Parathyroid adenoma (tissue), 2 donors: ENCODE data around the gene BAHCC1.
A peak's percentile ranks its signal among the peaks of the same experiment; 100 is the strongest.

Source experiments
- H2AFZ ChIP-seq: fragments of 300-600 bp; sonication (generic); one replicate; pipeline ENCODE4 v1.7.0; 2017; ENCODE audit warnings: antibody characterized with exemption, mild to moderate bottlenecking
- H3K27ac ChIP-seq: fragments of 300-600 bp; sonication (generic); one replicate; pipeline ENCODE4 v1.7.0; 2017
- H3K27me3 ChIP-seq: fragments of 300-600 bp; sonication (generic); one replicate; pipeline ENCODE4 v1.7.0; 2017; ENCODE audit warnings: low read length; ENCODE audit not compliant: control insufficient read depth, insufficient read depth
- H3K36me3 ChIP-seq: fragments of 300-600 bp; sonication (generic); one replicate; pipeline ENCODE4 v1.7.0; 2017; ENCODE audit warnings: low read length; ENCODE audit not compliant: control insufficient read depth, insufficient read depth
- H3K4me1 ChIP-seq: fragments of 300-600 bp; sonication (generic); one replicate; pipeline ENCODE4 v1.7.0; 2017; ENCODE audit warnings: control low read depth
- H3K4me2 ChIP-seq: fragments of 300-600 bp; sonication (generic); one replicate; pipeline ENCODE4 v1.7.0; 2017; ENCODE audit warnings: low read length
- H3K4me3 ChIP-seq: fragments of 300-600 bp; sonication (generic); one replicate; pipeline ENCODE4 v1.7.0; 2017; ENCODE audit warnings: low read depth, low read length
- H3K79me2 ChIP-seq: fragments of 300-600 bp; sonication (generic); one replicate; pipeline ENCODE4 v1.7.0; 2017; ENCODE audit warnings: control low read depth
- H3K9ac ChIP-seq: fragments of 300-600 bp; sonication (generic); one replicate; pipeline ENCODE4 v1.7.0; 2017; ENCODE audit warnings: mild to moderate bottlenecking
- H3K9me3 ChIP-seq: fragments of 300-600 bp; sonication (generic); one replicate; pipeline ENCODE4 v1.7.0; 2017; ENCODE audit warnings: low read length; ENCODE audit not compliant: control insufficient read depth
- CTCF ChIP-seq: fragments of 300-600 bp; sonication (generic); IDR thresholded peaks from one replicate; pipeline ENCODE4 v1.7.0; 2017; ENCODE audit warnings: antibody characterized with exemption, mild to moderate bottlenecking
- donor health status: primary hyperparathyroidism.

BAHCC1 gene

GRCh38 chr17:81508639-81509206 is 113.5 kb downstream of the BAHCC1 start:
- Histone ChIP-seq H3K9ac (no peak overlapping the region), H3K27ac (no peak overlapping the region), H3K79me2 (peaks cover 11% of the 10 kb centered on the region), H3K36me3 (no peaks in the 10 kb centered on the region), H3K4me3 (peak overlapping the region; percentile 93), H3K4me2 (peak overlapping the region; percentile 93), H3K4me1 (peaks cover 9% of the 10 kb centered on the region), H3K27me3 (no peaks in the 10 kb centered on the region), H3K9me3 (no peaks in the 10 kb centered on the region), H2AFZ (no peak overlapping the region)
- no peak for TF ChIP-seq CTCF

- TF ChIP-seq CTCF: no peak
- Histone ChIP-seq H3K4me3 (peak overlapping the region; percentile 93), H3K4me1 (peaks cover 9% of the 10 kb centered on the region), H3K27me3 (no peaks in the 10 kb centered on the region), H3K79me2 (peaks cover 11% of the 10 kb centered on the region), H2AFZ (no peak overlapping the region), H3K9ac (no peak overlapping the region), H3K4me2 (peak overlapping the region; percentile 93), H3K9me3 (no peaks in the 10 kb centered on the region), H3K27ac (no peak overlapping the region), H3K36me3 (no peaks in the 10 kb centered on the region)
Observed at GRCh38 chr17:81509207-81509971, 114.1 kb downstream of the BAHCC1 start.

DNA sequence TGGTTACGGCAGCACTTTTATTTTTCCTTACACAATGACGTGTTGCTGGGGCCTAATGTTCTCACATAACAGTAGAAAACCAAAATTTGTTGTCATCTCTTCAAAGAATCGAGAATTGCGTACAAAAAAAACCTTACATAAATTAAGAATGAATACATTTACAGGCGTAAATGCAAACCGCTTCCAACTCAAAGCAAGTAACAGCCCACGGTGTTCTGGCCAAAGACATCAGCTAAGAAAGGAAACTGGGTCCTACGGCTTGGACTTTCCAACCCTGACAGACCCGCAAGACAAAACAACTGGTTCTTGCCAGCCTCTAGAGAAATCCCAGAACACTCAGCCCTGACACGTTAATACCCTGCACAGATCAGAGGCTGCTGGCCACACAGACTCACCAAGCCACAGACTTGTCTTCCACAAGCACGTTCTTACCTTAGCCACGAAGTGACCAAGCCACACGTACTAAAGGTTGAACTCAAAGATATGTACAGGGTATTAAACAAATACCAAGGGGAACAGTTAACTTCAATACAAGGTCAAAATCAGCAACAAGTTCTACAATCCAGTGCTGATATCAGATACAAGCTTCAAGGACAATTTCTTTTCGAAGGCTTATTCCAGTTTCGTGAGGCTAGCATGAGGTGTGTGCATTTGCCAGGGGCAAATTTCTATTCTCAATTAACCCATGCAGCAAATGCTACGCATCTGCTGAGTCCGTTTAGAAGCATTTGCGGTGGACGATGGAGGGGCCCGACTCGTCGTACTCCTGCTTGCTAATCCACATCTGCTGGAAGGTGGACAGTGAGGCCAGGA is 114.9 kb downstream of the BAHCC1 start:
- H3K4me1 ChIP-seq: peaks cover 9% of the 10 kb centered on the region
- H3K4me2 ChIP-seq: peak overlapping the region; percentile 93

GRCh38 chr17:81510785-81511553 is 115.7 kb downstream of the BAHCC1 start:
- Histone ChIP-seq H2AFZ (no peak overlapping the region), H3K4me1 (peaks cover 9% of the 10 kb centered on the region), H3K36me3 (no peaks in the 10 kb centered on the region), H3K27ac (peak overlapping the region; percentile 90), H3K9me3 (no peaks in the 10 kb centered on the region), H3K79me2 (peaks cover 11% of the 10 kb centered on the region), H3K27me3 (no peaks in the 10 kb centered on the region), H3K4me2 (peak overlapping the region; percentile 93), H3K9ac (no peak overlapping the region), H3K4me3 (peak overlapping the region; percentile 93)
- no peak for TF ChIP-seq CTCF

More for the DNA sequence above, 114.9 kb downstream of the BAHCC1 start:
- no peak for TF ChIP-seq CTCF
- no peaks in the 10 kb centered on the region for H3K36me3 ChIP-seq
- H3K27me3 ChIP-seq: no peaks in the 10 kb centered on the region
- H3K9ac ChIP-seq: no peak overlapping the region
- no peak overlapping the region for H2AFZ ChIP-seq
- H3K27ac ChIP-seq: no peak overlapping the region
- peaks cover 11% of the 10 kb centered on the region for H3K79me2 ChIP-seq
- no peaks in the 10 kb centered on the region for H3K9me3 ChIP-seq
- H3K4me3 ChIP-seq: peak overlapping the region; percentile 93
